ENCODE measurements around the gene CHPF2. TPM values are rescaled to one million over a fixed set of nuclear protein-coding genes. Genes with fewer than 3 reads are reported as not detected.

CHPF2 gene
- total RNA-seq, 4 donors from 2014 or later: 33.9 to 82.4 (median 58.7) TPM

- H3K27me3 ChIP-seq: no peaks in the 10 kb centered on the region
- H3K36me3 ChIP-seq: peaks cover 37 to 39% of the 10 kb centered on the region in 2 donors
- intact Hi-C loops (cut with DNase I): no loop called here
- no peaks in the 10 kb centered on the region for H3K9me3 ChIP-seq
- no peak for TF ChIP-seq POLR2A (IDR thresholded peaks at IDR 0.05)
- no peak for TF ChIP-seq CTCF (IDR thresholded peaks at IDR 0.05)
- 95 to 96% methylated on average over 5 of the region's 5 CpGs for WGBS, 2 donors
- H3K4me1 ChIP-seq: no peaks in the 10 kb centered on the region
- no peak overlapping the region for H3K27ac ChIP-seq
- no peak for DNase-seq
- no peak overlapping the region for H3K4me3 ChIP-seq (replicated peaks in 1 of 3)
Observed at GRCh38 chr7:151212626-151213025, 19.7 kb upstream of the CHPF2 start.

- TF ChIP-seq CTCF (IDR thresholded peaks at IDR 0.05) (no peak), POLR2A (IDR thresholded peaks at IDR 0.05) (no peak)
- 76 to 90% methylated on average over 2 to 3 of the region's 3 CpGs for WGBS, 2 donors
- H3K36me3 ChIP-seq: peaks cover 48 to 51% of the 10 kb centered on the region in 2 donors
Observed at GRCh38 chr7:151213826-151214225, 18.5 kb upstream of the CHPF2 start.

GRCh38 chr7:151215396-151215795, 16.9 kb upstream of the CHPF2 start:
- no peaks in the 10 kb centered on the region for H3K27me3 ChIP-seq
- intact Hi-C loops (cut with DNase I): no loop called here
- WGBS, 2 donors: 90 to 97% methylated on average over 5 of the region's 5 CpGs
- H3K4me1 ChIP-seq: no peaks in the 10 kb centered on the region
- no peak for DNase-seq
- H3K9me3 ChIP-seq: no peaks in the 10 kb centered on the region
- H3K27ac ChIP-seq: no peak overlapping the region
- TF ChIP-seq POLR2A (IDR thresholded peaks at IDR 0.05) (no peak), CTCF (IDR thresholded peaks at IDR 0.05) (no peak)
- peaks cover 61 to 65% of the 10 kb centered on the region in 2 donors for H3K36me3 ChIP-seq
- no peak overlapping the region for H3K4me3 ChIP-seq (replicated peaks in 1 of 3)

More at GRCh38 chr7:151213826-151214225, 18.5 kb upstream of the CHPF2 start:
- no peaks in the 10 kb centered on the region for H3K9me3 ChIP-seq
- no peak overlapping the region for H3K27ac ChIP-seq
- H3K27me3 ChIP-seq: no peaks in the 10 kb centered on the region
- intact Hi-C loops (cut with DNase I): no loop called here
- no peaks in the 10 kb centered on the region for H3K4me1 ChIP-seq
- DNase-seq: no peak
- H3K4me3 ChIP-seq (replicated peaks in 1 of 3): no peak overlapping the region

- peaks cover 80 to 92% of the 10 kb centered on the region in 2 donors for H3K36me3 ChIP-seq
- 88 to 93% methylated on average over 8 to 9 of the region's 9 CpGs for WGBS, 2 donors
- no peak overlapping the region for H3K4me3 ChIP-seq (replicated peaks in 1 of 3)
- intact Hi-C loops (cut with DNase I): no loop called here
- no peaks in the 10 kb centered on the region for H3K4me1 ChIP-seq
- H3K27ac ChIP-seq: no peak overlapping the region
- TF ChIP-seq CTCF (IDR thresholded peaks at IDR 0.05): no peak
- no peak for TF ChIP-seq POLR2A (IDR thresholded peaks at IDR 0.05)
- H3K27me3 ChIP-seq: no peaks in the 10 kb centered on the region
- no peaks in the 10 kb centered on the region for H3K9me3 ChIP-seq
- DNase-seq: no peak
Observed at GRCh38 chr7:151218170-151218569, 14.1 kb upstream of the CHPF2 start.

GRCh38 chr7:151223728-151224127, 8.6 kb upstream of the CHPF2 start:
- no peaks in the 10 kb centered on the region for H3K9me3 ChIP-seq
- intact Hi-C loops (cut with DNase I): no loop called here
- 92 to 94% methylated on average over 14 of the region's 14 CpGs for WGBS, 2 donors

More at GRCh38 chr7:151223728-151224127, 8.6 kb upstream of the CHPF2 start:
- H3K4me1 ChIP-seq: peaks cover 13 to 18% of the 10 kb centered on the region in 2 donors
- TF ChIP-seq CTCF (IDR thresholded peaks at IDR 0.05): no peak
- no peak for DNase-seq
- no peak overlapping the region for H3K4me3 ChIP-seq (replicated peaks in 1 of 3)
- H3K27me3 ChIP-seq: no peaks in the 10 kb centered on the region
- H3K36me3 ChIP-seq: peaks cover 44 to 56% of the 10 kb centered on the region in 2 donors
- no peak overlapping the region for H3K27ac ChIP-seq

Data from thyroid gland (tissue), 4 donors.